Stromal cell of bone marrow (primary cell): ENCODE results near the gene MCM6.

ENCODE experiments used
- DNase-seq: peaks from one replicate; pipeline ENCODE4 v3.0.0-alpha.2; 2012; ENCODE audit warnings: low read depth

The MCM6 gene

DNA sequence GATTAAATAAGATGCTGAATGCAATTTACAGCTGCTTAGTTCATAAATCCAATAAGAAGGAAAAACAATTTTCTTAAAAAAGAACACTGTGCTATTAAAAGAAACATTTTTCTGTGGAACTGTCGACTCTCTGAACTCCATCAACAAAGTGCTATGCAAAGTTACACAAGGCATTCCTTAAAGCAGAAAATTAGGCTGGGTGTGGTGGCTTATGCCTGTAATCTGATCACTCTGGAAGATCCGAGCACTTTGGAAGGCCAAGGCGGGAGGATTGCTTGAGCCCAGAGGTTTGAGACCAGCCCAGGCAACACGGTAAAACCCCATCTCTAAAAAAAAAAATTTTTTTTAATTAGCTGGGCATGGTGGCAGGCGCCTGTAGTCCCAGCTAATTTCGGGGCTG lies 13.0 kb downstream of the MCM6 start:
- peak; percentile 3 for DNase-seq

DNA sequence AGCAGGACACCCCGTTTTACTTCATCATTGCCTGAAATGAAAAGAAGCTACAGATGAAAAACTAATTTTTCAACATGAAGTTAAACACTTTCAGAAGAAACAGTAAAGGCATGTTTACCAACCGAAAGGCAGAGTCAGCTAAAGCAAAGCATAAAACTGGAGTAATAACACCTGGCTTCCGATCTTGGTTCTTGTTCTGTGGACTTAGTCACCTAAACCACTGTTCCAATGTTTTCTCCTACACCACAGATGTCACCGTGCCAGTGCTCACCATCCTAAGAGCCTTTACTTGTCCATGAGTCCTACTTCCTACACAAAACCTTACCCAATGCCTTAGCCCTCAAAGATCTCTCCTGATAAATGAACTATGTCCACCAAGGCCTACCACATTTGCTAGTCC lies 13.5 kb downstream of the MCM6 start:
- DNase-seq = no peak

- no peak for DNase-seq
Observed at GRCh38 chr2:135853401-135853800, 22.8 kb downstream of the MCM6 start.

- no peak for DNase-seq
Observed at GRCh38 chr2:135851858-135852257, 24.4 kb downstream of the MCM6 start.

DNA sequence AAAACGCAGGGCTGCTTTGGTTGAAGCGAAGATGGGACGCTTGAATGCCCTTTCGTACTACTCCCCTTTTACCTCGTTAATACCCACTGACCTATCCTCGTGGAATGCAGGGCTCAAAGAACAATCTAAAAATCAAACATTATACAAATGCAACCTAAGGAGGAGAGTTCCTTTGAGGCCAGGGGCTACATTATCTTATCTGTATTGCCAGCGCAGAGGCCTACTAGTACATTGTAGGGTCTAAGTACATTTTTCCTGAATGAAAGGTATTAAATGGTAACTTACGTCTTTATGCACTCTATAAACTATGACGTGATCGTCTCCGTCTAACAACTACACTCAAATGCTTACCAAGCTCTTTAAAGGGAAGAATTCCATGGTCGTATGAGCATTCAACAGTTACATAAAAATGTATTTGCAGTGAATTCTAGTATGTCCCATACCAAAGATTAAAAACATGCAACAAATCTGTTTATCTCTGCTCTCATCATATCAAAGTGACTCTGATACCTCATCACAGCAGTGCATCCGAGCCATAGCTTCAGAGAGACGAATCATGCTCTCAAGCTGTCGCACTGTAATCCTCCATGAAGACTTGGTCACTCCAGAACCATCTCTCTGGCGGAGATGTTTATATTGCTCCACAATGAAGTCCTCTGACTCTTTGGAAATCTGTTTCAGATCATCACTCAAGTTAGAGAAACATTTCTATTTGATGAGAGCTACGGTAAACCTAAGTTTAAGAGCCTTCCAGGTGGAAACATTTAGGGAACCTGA lies 25.2 kb downstream of the MCM6 start:
- no peak for DNase-seq

DNA sequence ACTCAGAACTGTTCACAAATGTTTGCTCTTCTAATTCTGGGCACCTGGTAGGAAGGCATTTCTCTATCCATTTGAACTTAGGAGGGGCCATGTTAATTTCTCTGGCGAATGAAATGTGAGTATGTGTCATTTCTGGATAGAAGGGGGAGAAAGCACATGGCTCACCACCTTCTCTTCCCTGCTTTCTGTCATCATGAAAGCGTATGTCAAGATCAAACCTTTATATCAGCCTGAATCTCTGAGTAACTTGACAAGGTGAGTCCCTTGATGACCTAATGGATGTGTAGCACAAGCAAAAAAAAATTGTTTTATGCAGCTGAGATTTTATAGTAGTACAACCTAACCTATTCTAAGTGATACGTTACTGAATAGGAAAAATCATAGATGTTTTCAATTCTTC lies 27.2 kb downstream of the MCM6 start:
- no peak for DNase-seq

GRCh38 chr2:135845997-135846396 lies 30.2 kb downstream of the MCM6 start:
- DNase-seq = no peak

GRCh38 chr2:135845257-135845656 lies 31.0 kb downstream of the MCM6 start:
- DNase-seq = no peak

DNA sequence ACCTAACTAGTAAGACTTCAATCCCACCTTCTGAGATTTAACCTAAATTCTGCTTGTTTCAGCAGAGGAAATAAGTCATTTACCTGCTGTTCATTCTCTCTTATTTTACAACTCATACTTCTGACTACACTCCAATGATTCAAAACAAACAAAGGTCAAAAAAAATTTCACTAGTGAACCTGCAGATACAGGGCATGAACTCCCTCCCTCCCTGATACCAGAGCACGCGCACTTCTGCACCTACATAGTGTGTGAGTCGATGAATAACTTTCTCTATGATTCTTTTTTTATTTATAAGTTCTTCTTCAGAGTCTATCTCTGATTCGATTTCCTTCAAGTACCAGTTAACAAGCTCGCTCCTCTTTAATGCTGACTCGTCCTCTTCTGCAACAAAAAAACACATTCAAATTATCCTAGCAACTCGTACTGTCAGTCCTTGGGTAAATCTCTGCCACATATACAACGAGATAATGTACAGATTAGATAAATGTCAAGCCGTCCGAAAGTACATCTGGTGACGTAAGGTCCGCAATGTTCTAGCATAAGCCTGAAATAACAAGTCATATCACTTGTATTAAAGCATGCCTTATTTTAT lies 31.8 kb downstream of the MCM6 start:
- DNase-seq = no peak

GRCh38 chr2:135843671-135844070 lies 32.6 kb downstream of the MCM6 start:
- peak; percentile 18 for DNase-seq

DNA sequence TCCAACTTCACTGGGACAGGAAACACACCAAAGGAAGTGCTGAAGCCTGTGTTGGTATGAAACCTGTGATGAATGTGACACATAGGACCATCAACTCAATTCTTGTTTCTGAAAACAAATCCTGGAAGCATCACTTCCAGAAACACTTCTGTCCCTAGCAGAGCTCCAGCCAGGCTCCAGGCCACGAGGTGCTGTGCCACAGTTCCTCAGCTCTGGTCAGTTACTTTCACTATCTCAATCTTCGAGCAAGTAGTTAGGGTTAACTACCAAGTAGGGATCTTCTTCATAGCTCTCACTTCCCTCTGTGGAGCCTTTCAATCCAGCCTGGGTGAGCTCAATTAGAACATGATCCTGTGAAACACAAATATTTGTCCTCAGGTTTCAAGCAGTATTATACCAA lies 35.6 kb downstream of the MCM6 start:
- no peak for DNase-seq

DNA sequence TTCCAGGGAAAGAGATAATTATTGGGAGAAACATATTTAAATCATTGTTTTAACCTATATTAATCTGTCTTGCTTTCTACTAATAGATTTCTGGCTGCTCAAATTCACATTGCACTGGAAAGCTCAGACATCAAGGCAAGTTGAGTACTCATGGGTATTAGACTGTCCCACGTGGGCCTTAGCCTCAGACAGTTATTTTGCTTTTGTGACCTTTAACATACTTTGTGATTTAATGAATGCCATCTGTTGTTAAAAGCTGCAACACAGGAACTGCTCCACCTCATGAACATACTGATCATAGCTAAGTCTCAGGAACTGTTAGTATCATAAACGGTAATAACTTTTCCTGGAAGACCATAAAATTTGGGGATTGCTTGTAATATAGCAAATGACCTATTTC lies 36.5 kb downstream of the MCM6 start:
- peak; percentile 63 for DNase-seq

DNA sequence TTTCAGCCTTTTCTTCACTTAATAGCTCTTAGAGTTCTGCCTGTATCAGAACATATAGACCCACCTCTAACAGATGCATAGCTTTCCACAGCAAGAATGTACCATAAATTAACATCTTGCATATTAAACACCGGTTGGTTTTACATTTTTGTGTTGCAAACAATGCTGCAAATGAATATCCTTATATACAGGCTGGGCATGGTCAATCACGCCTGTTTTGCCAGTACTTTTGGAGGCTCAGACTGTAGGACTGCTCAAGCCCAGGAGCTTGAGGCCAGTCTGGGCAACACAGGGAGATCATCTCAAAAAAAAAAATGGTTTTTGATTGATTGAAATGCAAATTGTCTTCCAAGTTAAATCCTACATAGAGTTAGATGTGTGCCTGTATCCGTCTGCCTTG lies 37.7 kb downstream of the MCM6 start:
- DNase-seq = no peak

- no peak for DNase-seq
Observed at GRCh38 chr2:135836596-135837270, 39.5 kb downstream of the MCM6 start, which contains the start of gene LCT. Gene LCT, minus strand, starts transcription at chr2:135837184. Its CDS starts 15 bp downstream, at chr2:135837169.

GRCh38 chr2:135832891-135833290 lies 43.4 kb downstream of the MCM6 start:
- DNase-seq = no peak

- DNase-seq = no peak
Observed at GRCh38 chr2:135831180-135831812, 44.9 kb downstream of the MCM6 start.

- no peak for DNase-seq
Observed at GRCh38 chr2:135829378-135830135, 46.7 kb downstream of the MCM6 start.

DNA sequence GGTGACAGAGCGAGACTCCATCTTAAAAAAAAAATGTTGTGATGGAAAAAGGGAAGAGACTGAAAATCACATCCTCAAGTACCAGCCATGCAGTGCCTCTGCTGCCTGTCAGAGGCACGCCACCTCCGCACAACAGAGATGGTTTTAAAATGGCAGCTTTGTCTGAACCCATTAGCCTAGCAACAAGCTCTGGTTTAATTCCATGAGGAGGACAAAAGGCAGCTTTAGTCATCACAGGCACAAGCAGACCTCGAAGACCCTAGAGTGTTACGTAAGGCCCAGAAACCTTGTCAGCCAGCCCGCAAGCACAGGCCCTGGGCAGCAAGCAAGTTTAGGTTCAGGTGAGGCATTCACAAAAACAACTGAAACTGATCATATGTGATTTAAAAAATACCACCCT lies 49.7 kb downstream of the MCM6 start:
- no peak for DNase-seq

- no peak for DNase-seq
Observed at GRCh38 chr2:135825550-135826176, 50.6 kb downstream of the MCM6 start.

DNA sequence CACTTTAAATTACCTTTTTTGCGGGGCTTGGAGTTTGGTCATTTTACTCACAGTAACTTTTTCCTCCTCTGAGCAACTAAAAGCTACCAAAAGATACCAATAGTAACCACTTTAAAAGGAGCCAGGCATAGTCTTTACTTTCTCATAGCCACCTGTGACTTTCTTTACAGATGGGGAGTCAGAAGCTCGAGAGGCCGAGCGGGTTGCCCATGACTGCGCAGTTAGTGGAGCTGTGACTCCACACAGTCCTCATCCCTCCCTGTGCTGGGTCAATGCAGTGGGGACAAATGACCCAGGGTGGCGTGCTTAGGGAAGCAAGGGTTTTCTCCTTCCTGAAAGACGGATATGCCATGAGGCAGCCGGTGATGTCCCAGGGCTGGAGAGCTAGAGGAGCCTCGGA lies 51.1 kb downstream of the MCM6 start:
- no peak for DNase-seq

GRCh38 chr2:135822855-135823254 lies 53.4 kb downstream of the MCM6 start:
- DNase-seq = no peak

GRCh38 chr2:135821190-135821589 lies 55.1 kb downstream of the MCM6 start:
- DNase-seq = no peak
